ENCODE results near the gene ADGRA3. TPM values are rescaled to one million over a fixed set of nuclear protein-coding genes. Genes with fewer than 3 reads are reported as not detected.

ADGRA3 gene
- total and polyA plus RNA-seq, 11 donors = 9.6 to 43.9 (median 21.5) TPM

GRCh38 chr4:22504922-22505321 lies 10.9 kb downstream of the ADGRA3 start:
- no peaks in the 10 kb centered on the region for H3K27me3 ChIP-seq
- intact Hi-C loops (cut with DNase I) = no loop called here
- no peaks in the 10 kb centered on the region for H3K36me3 ChIP-seq
- DNase-seq (no peak), ATAC-seq (no peak)
- no peak overlapping the region for H3K27ac ChIP-seq
- no peak for TF ChIP-seq POLR2A (IDR thresholded peaks at IDR 0.05)
- TF ChIP-seq, protein P1, sequence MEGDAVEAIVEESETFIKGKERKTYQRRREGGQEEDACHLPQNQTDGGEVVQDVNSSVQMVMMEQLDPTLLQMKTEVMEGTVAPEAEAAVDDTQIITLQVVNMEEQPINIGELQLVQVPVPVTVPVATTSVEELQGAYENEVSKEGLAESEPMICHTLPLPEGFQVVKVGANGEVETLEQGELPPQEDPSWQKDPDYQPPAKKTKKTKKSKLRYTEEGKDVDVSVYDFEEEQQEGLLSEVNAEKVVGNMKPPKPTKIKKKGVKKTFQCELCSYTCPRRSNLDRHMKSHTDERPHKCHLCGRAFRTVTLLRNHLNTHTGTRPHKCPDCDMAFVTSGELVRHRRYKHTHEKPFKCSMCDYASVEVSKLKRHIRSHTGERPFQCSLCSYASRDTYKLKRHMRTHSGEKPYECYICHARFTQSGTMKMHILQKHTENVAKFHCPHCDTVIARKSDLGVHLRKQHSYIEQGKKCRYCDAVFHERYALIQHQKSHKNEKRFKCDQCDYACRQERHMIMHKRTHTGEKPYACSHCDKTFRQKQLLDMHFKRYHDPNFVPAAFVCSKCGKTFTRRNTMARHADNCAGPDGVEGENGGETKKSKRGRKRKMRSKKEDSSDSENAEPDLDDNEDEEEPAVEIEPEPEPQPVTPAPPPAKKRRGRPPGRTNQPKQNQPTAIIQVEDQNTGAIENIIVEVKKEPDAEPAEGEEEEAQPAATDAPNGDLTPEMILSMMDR (IDR thresholded peaks at IDR 0.05) = no peak
- peaks cover 0 to 27% (median 3%) of the 10 kb centered on the region in 12 donors for H3K4me1 ChIP-seq
- H3K4me3 ChIP-seq = no peak overlapping the region
- 95 to 97% (median 96%) methylated on average over 4 of the region's 4 CpGs for whole genome bisulfite sequencing, 4 donors
- H3K9me3 ChIP-seq = no peaks in the 10 kb centered on the region

DNA sequence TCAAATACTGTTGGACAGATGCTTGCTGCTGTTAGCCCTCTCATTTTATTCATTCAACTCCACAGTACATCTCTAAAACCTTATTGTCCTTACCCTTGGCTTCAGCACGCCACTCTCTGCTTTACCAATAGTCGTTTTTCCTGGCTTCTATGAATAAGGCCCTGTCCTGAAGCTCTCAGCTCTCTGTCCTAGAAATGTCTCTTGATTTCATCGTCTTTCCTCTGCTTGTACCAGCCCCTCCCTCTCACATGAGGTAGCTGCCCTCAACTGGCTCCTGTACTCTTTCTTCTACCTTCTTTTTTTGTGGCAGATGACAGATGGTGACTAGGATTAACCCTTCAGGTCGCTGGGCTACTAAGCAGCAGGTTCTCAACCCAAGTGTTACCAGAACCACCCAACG lies 11.4 kb downstream of the ADGRA3 start:
- no peak for ATAC-seq
- no peaks in the 10 kb centered on the region for H3K36me3 ChIP-seq
- H3K27me3 ChIP-seq = no peaks in the 10 kb centered on the region
- peaks cover 0 to 32% (median 3%) of the 10 kb centered on the region in 12 donors for H3K4me1 ChIP-seq
- H3K4me3 ChIP-seq = no peak overlapping the region
- WGBS, 4 donors = 74 to 77% (median 76%) methylated on average over 5 of the region's 5 CpGs
- no peaks in the 10 kb centered on the region for H3K9me3 ChIP-seq
- intact Hi-C loops (cut with DNase I) = no loop called here
- no peak for DNase-seq
- TF ChIP-seq, protein P1 (IDR thresholded peaks at IDR 0.05) = no peak
- no peak for TF ChIP-seq POLR2A (IDR thresholded peaks at IDR 0.05)
- no peak overlapping the region for H3K27ac ChIP-seq

DNA sequence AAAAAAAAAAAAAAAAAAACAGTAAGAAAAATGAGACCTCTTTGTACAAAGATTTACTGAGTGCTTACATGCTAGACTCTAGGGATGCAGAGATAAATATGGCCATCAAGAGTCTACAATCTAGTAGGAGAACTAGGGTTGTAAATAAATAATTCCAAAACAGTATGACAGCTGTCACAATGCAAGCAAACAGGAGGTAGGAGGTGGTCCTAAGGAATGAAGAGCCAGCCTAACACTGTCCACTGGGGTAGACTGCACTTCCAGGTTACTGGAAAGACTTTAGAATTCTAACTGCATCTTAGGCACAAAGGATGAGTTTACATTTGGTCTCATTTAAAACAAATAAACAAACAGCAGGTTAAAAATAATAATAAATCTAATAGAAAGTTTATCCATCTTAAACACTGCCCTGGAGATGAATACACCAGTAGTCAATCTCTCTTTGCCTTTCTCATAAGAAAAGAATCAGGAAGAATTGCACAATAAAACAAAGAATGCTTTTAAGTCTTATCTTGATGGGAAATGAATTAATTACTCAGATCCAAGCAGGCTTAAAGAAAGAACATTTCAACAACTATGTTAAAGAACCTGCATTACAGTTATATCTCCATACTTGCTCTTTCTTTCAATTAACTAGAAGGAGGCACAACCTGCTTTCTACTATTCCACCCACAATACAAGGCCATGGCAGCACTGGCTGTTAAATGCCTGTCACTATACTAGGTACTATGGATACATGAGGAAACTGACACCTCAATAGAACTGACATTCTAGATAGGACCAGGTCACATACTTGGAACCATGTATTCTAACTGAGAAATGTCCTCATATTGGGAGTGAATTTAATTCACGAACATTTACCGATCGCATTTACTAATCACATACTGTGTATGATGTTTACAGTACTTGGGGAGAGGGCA lies 12.7 kb downstream of the ADGRA3 start:
- DNase-seq (no peak), ATAC-seq (peak in 1 of 4 donors; percentile 25)
- Histone ChIP-seq H3K36me3 (no peaks in the 10 kb centered on the region), H3K27me3 (no peaks in the 10 kb centered on the region), H3K27ac (no peak overlapping the region), H3K9me3 (no peaks in the 10 kb centered on the region), H3K4me1 (peaks cover 0 to 37% (median 3%) of the 10 kb centered on the region in 12 donors), H3K4me3 (no peak overlapping the region)
- intact Hi-C loops (cut with DNase I) = no loop called here
- TF ChIP-seq, protein P1 (IDR thresholded peaks at IDR 0.05) = no peak
- TF ChIP-seq POLR2A (IDR thresholded peaks at IDR 0.05) = no peak
- 84 to 90% (median 86%) methylated on average over 3 of the region's 3 CpGs for WGBS, 4 donors

- no peaks in the 10 kb centered on the region for H3K27me3 ChIP-seq
- no peaks in the 10 kb centered on the region for H3K9me3 ChIP-seq
- TF ChIP-seq POLR2A (IDR thresholded peaks at IDR 0.05) = no peak
- TF ChIP-seq, protein P1 (IDR thresholded peaks at IDR 0.05) = no peak
- no peak overlapping the region for H3K4me3 ChIP-seq
- ATAC-seq (no peak), DNase-seq (no peak)
- no peak overlapping the region for H3K27ac ChIP-seq
- H3K36me3 ChIP-seq = no peaks in the 10 kb centered on the region
- intact Hi-C loops (cut with DNase I) = no loop called here
- 48 to 55% (median 52%) methylated on average over 3 of the region's 3 CpGs for WGBS, 4 donors
- peaks cover 0 to 26% (median 3%) of the 10 kb centered on the region in 12 donors for H3K4me1 ChIP-seq
Measured at GRCh38 chr4:22501715-22502095, 14.2 kb downstream of the ADGRA3 start.

Measured in heart left ventricle (tissue), 16 donors.